GM12891 (cell line): Measurements from ENCODE around the gene DENND1A.

ENCODE experiments used
- POLR2A ChIP-seq: IDR thresholded peaks from 2 replicates; pipeline ENCODE4 v1.6.1; 2011; ENCODE audit warnings: low read depth, low read length, control low read depth
- POU2F2 ChIP-seq: IDR thresholded peaks from 2 replicates; pipeline ENCODE4 v1.6.1; 2011; ENCODE audit warnings: low read depth, mild to moderate bottlenecking, control low read depth, low read length, moderate library complexity
- TAF1 ChIP-seq: IDR thresholded peaks from 2 replicates; pipeline ENCODE4 v1.6.1; 2011; ENCODE audit warnings: low read depth, low read length, control low read depth

- TF ChIP-seq POLR2A: no peak
- TF ChIP-seq TAF1: no peak
- no peak for TF ChIP-seq POU2F2
These were observed 176.9 kb downstream of the DENND1A start for GRCh38 chr9:123753016-123753415.
